Activated CD4-positive, alpha-beta T cell treated with anti-CD3 and anti-CD28 coated beads, Interleukin-2, amount 10 ng/mL, durations not matched to agents 7 days and 5 days (primary cell): ENCODE data around the gene GHR. TPM values are rescaled to one million over a fixed set of nuclear protein-coding genes. Genes with fewer than 3 reads are reported as not detected.
"Not testable (repeated sequence)": the region's sequence is repeated elsewhere in the genome, so short reads cannot be mapped to it uniquely, and the experiment has no call there.

Experiments used
- CTCF ChIA-PET: fragments of 350-600 bp; sonication (Branson Sonifier 250); formaldehyde crosslinking; loops from one replicate; lab custom pipeline; 2021; ENCODE audit warnings: antibody characterized with exemption; lab: Charles Lee
- POLR2A ChIA-PET: fragments of 350-600 bp; sonication (Branson Sonifier 250); formaldehyde crosslinking; loops from one replicate; lab custom pipeline; 2021; ENCODE audit warnings: antibody characterized with exemption; lab: Charles Lee
- DNase-seq: peaks from one replicate; pipeline ENCODE4 v3.0.0-alpha.2; 2020
- H3K27ac Mint-ChIP-seq: one replicate; pipeline ENCODE4 v1.8.0; 2021; ENCODE audit warnings: mild to moderate bottlenecking, moderate library complexity, mixed read lengths
- H3K27me3 Mint-ChIP-seq: one replicate; pipeline ENCODE4 v1.8.0; 2021; ENCODE audit warnings: mixed read lengths
- H3K36me3 Mint-ChIP-seq: one replicate; pipeline ENCODE4 v1.8.0; 2021; ENCODE audit warnings: low read depth, mixed read lengths
- H3K4me1 Mint-ChIP-seq: one replicate; pipeline ENCODE4 v1.8.0; 2021; ENCODE audit warnings: mixed read lengths
- H3K4me3 Mint-ChIP-seq: one replicate; pipeline ENCODE4 v1.8.0; 2021; ENCODE audit warnings: mild to moderate bottlenecking, moderate library complexity, mixed read lengths
- H3K9me3 Mint-ChIP-seq: one replicate; pipeline ENCODE4 v1.8.0; 2021; ENCODE audit warnings: mixed read lengths
- total RNA-seq, 2 experiments: library from RNA; stranded (reverse); gene quantifications; one replicate each; pipeline ENCODE4 v1.2.3, GENCODE V29; 2021

The GHR gene
- total RNA-seq, 2 experiments from 2014 or later, result not detected

GRCh38 chr5:42655982-42656650 is 232.9 kb downstream of the GHR start:
- Mint-ChIP-seq H3K27me3 (peaks cover 3% of the 10 kb centered on the region), H3K9me3 (no peaks in the 10 kb centered on the region), H3K4me1 (no peaks in the 10 kb centered on the region), H3K36me3 (no peaks in the 10 kb centered on the region), H3K4me3 (no peak overlapping the region), H3K27ac (no peak overlapping the region)
- CTCF ChIA-PET, result interaction anchor here (0.6 kb wide), 1 partner anchor 396 kb away, joined by 3 read pairs; no protein-coding TSS in a partner anchor
- DNase-seq, result no peak
- POLR2A ChIA-PET, result no interaction called here

- CTCF ChIA-PET, result interaction anchor here (0.6 kb wide), 1 partner anchor 395 kb away, joined by 3 read pairs; no protein-coding TSS in a partner anchor
- peaks cover 3% of the 10 kb centered on the region for H3K27me3 Mint-ChIP-seq
- no peak overlapping the region for H3K4me3 Mint-ChIP-seq
- POLR2A ChIA-PET, result no interaction called here
- DNase-seq, result no peak
- no peak overlapping the region for H3K27ac Mint-ChIP-seq
- H3K4me1 Mint-ChIP-seq, result no peaks in the 10 kb centered on the region
- H3K36me3 Mint-ChIP-seq, result no peaks in the 10 kb centered on the region
- no peaks in the 10 kb centered on the region for H3K9me3 Mint-ChIP-seq
Observed at GRCh38 chr5:42656651-42657015, 233.4 kb downstream of the GHR start.

GRCh38 chr5:42659869-42660268 is 236.6 kb downstream of the GHR start:
- DNase-seq, H3K27ac Mint-ChIP-seq, POLR2A ChIA-PET, H3K9me3 Mint-ChIP-seq, H3K36me3 Mint-ChIP-seq, H3K4me3 Mint-ChIP-seq, H3K4me1 Mint-ChIP-seq, CTCF ChIA-PET, H3K27me3 Mint-ChIP-seq: not testable (repeated sequence)

- no peak overlapping the region for H3K27ac Mint-ChIP-seq
- no peaks in the 10 kb centered on the region for H3K9me3 Mint-ChIP-seq
- DNase-seq, result no peak
- H3K4me1 Mint-ChIP-seq, result no peaks in the 10 kb centered on the region
- H3K36me3 Mint-ChIP-seq, result no peaks in the 10 kb centered on the region
- H3K4me3 Mint-ChIP-seq, result no peak overlapping the region
- POLR2A ChIA-PET, result no interaction called here
- H3K27me3 Mint-ChIP-seq, result peaks cover 8% of the 10 kb centered on the region
- CTCF ChIA-PET, result no interaction called here
Observed at GRCh38 chr5:42665857-42666256, 242.6 kb downstream of the GHR start.

- no peak for DNase-seq
- H3K27ac Mint-ChIP-seq, result no peak overlapping the region
- no peaks in the 10 kb centered on the region for H3K36me3 Mint-ChIP-seq
- H3K4me1 Mint-ChIP-seq, result no peaks in the 10 kb centered on the region
- no peak overlapping the region for H3K4me3 Mint-ChIP-seq
- H3K27me3 Mint-ChIP-seq, result peaks cover 8% of the 10 kb centered on the region
- POLR2A ChIA-PET, result no interaction called here
- CTCF ChIA-PET, result no interaction called here
- no peaks in the 10 kb centered on the region for H3K9me3 Mint-ChIP-seq
Observed at GRCh38 chr5:42666869-42667268, 243.6 kb downstream of the GHR start.

GRCh38 chr5:42668254-42668653 is 245.0 kb downstream of the GHR start:
- Mint-ChIP-seq H3K9me3 (no peaks in the 10 kb centered on the region), H3K36me3 (no peaks in the 10 kb centered on the region), H3K27me3 (peaks cover 9% of the 10 kb centered on the region), H3K4me1 (no peaks in the 10 kb centered on the region), H3K27ac (no peak overlapping the region), H3K4me3 (no peak overlapping the region)
- CTCF ChIA-PET, result no interaction called here
- DNase-seq, result no peak
- POLR2A ChIA-PET, result no interaction called here

- Mint-ChIP-seq H3K4me3 (no peak overlapping the region), H3K36me3 (no peaks in the 10 kb centered on the region), H3K27me3 (peaks cover 19% of the 10 kb centered on the region), H3K9me3 (no peaks in the 10 kb centered on the region), H3K4me1 (peaks cover 2% of the 10 kb centered on the region), H3K27ac (no peak overlapping the region)
- ChIA-PET CTCF (interaction anchor here (1.0 to 1.2 kb wide), 2 partner anchors 15 to 19 kb away, joined by 3 read pairs; no protein-coding TSS in a partner anchor), POLR2A (no interaction called here)
- no peak for DNase-seq
Observed at GRCh38 chr5:42672925-42673324, 249.7 kb downstream of the GHR start.

GRCh38 chr5:42675602-42676001 is 252.4 kb downstream of the GHR start:
- POLR2A ChIA-PET, result no interaction called here
- no peak overlapping the region for H3K27ac Mint-ChIP-seq
- DNase-seq, result no peak
- H3K36me3 Mint-ChIP-seq, result no peaks in the 10 kb centered on the region
- peaks cover 2% of the 10 kb centered on the region for H3K4me1 Mint-ChIP-seq
- H3K9me3 Mint-ChIP-seq, result no peaks in the 10 kb centered on the region
- H3K27me3 Mint-ChIP-seq, result peaks cover 15% of the 10 kb centered on the region
- CTCF ChIA-PET, result no interaction called here
- no peak overlapping the region for H3K4me3 Mint-ChIP-seq

- CTCF ChIA-PET, result no interaction called here
- Mint-ChIP-seq H3K36me3 (no peaks in the 10 kb centered on the region), H3K4me1 (peaks cover 2% of the 10 kb centered on the region), H3K9me3 (no peaks in the 10 kb centered on the region), H3K27ac (no peak overlapping the region), H3K27me3 (peaks cover 15% of the 10 kb centered on the region), H3K4me3 (no peak overlapping the region)
- no peak for DNase-seq
- POLR2A ChIA-PET, result no interaction called here
Observed at GRCh38 chr5:42676362-42676761, 253.1 kb downstream of the GHR start.

- peaks cover 2% of the 10 kb centered on the region for H3K4me1 Mint-ChIP-seq
- DNase-seq, result no peak
- H3K36me3 Mint-ChIP-seq, result no peaks in the 10 kb centered on the region
- no peak overlapping the region for H3K4me3 Mint-ChIP-seq
- POLR2A ChIA-PET, result no interaction called here
- H3K27me3 Mint-ChIP-seq, result peaks cover 15% of the 10 kb centered on the region
- H3K27ac Mint-ChIP-seq, result no peak overlapping the region
- no peaks in the 10 kb centered on the region for H3K9me3 Mint-ChIP-seq
- CTCF ChIA-PET, result no interaction called here
Observed at GRCh38 chr5:42677156-42677842, 254.1 kb downstream of the GHR start.

GRCh38 chr5:42680046-42680445 is 256.8 kb downstream of the GHR start:
- H3K36me3 Mint-ChIP-seq, result no peaks in the 10 kb centered on the region
- peaks cover 2% of the 10 kb centered on the region for H3K4me1 Mint-ChIP-seq
- ChIA-PET CTCF (no interaction called here), POLR2A (no interaction called here)
- no peaks in the 10 kb centered on the region for H3K9me3 Mint-ChIP-seq
- no peak overlapping the region for H3K27ac Mint-ChIP-seq
- no peak for DNase-seq
- H3K4me3 Mint-ChIP-seq, result no peak overlapping the region
- peaks cover 4% of the 10 kb centered on the region for H3K27me3 Mint-ChIP-seq

- DNase-seq, H3K27ac Mint-ChIP-seq, POLR2A ChIA-PET, H3K27me3 Mint-ChIP-seq, H3K4me1 Mint-ChIP-seq, H3K4me3 Mint-ChIP-seq, H3K36me3 Mint-ChIP-seq, H3K9me3 Mint-ChIP-seq, CTCF ChIA-PET: not testable (repeated sequence)
Observed at GRCh38 chr5:42685078-42685477, 261.8 kb downstream of the GHR start.

- Mint-ChIP-seq H3K27ac (no peak overlapping the region), H3K4me3 (no peak overlapping the region), H3K36me3 (no peaks in the 10 kb centered on the region), H3K9me3 (no peaks in the 10 kb centered on the region), H3K4me1 (no peaks in the 10 kb centered on the region), H3K27me3 (peaks cover 3% of the 10 kb centered on the region)
- ChIA-PET POLR2A (no interaction called here), CTCF (interaction anchor here (1.4 kb wide), 1 partner anchor 61 kb away, joined by 3 read pairs; no protein-coding TSS in a partner anchor)
- no peak for DNase-seq
Observed at GRCh38 chr5:42689391-42689790, 266.2 kb downstream of the GHR start.
